Activated CD4-positive, CD25-positive, alpha-beta regulatory T cell treated with anti-CD3 and anti-CD28 coated beads, Interleukin-2, amount 50 U/mL, for 24 hours (primary cell): ENCODE measurements around the gene PRKCA.

Experiments used
- ATAC-seq, 2 donors: fragments of 150-1000 bp; cut with Tn5 transposase; one replicate each; pipeline ENCODE4 v1.10.0; 2021; ENCODE audit warnings: mild to moderate bottlenecking in 1 of 2, moderate library complexity in 1 of 2

The PRKCA gene

DNA sequence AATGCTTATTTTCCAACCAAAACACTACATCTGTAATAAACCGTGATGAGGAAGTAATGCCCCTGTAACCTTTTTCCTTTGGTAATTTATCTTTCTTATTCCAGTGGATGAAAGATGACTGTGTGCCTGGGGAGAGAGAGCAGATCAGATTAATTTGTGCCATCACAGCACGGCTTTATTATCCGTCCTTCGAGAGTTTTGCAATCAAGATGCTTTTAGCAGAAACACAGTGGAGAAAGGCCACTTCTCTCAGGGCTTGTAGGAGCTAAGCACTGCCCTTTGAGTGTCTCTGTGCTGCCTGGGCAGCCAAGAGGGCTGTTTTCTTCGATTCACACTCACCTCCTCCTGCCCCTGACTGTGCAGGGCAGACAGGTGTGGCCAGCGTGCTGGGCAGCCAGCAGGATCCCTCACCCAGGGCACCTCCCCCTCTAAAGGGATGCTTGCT, 190.2 kb downstream of the PRKCA start:
- ATAC-seq: no peak

DNA sequence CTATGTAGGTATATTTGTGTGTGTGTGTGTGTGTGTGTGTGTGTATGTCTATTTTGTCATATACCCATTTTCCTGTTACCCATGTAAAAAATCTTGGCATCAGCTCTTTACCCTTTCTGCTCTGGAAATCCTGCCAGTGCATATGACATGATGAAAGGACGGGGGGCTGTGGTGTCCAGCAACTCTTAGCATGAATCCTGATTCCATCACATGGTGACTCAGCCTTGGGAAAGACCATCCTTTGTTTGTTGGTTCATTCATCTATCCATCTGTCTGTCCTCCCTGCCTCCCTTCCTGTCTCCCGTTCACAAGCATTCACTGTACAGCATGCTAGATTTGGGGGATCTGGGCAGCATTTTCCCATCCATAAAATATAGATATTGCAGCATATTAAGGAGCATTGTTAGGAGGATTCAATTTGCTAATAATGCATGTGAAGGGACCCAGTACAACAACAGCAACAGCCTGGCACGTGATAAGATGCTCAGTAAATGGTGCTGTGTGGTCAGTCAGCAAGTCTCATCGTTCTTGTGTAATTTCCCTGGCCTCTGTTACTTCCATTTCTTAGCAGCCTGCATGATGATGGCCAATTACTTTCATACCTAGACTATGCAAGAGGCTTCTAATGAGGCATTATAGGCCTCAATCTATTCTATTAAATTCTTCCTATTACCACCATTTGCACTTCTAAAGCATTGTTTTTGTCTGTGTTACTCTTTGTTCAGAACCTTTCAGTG, 191.0 kb downstream of the PRKCA start:
- ATAC-seq: no peak

DNA sequence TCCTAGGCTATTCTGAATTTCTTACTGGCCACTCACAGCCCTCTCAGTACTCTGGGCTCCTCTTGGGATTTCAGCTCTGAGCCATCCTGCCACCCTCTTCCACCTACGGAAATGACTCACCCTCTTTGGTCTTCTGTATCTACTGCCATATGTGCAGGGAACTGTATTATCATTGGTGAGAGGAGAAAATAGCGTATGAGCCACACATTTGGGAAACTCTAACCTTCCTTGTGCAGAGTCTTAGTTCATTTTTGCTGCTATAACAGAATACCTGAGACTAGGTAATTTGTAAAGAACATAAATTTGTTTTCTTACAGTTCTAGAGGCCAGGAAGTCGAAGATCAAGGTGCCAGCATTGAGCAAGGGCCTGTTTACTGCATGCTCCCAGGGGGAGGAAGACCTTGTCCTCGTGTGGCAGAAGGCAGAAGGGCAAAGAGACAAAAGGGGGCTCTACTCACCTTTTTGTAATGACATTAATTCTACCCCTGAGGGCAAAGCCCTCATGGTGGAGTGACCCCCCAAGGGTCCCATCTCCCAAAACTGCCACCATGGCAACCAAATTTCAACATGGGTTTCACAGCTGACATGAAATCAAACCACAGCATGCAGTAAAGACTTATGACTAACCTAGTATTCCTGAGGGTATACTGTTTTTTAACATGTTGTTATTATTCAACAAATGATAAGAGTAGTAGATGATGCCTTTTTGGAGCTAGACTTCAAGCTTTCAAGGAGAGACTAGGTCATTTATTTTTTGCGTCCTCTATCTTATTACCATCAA, 191.8 kb downstream of the PRKCA start:
- peak; percentile 78 to 82 for ATAC-seq

DNA sequence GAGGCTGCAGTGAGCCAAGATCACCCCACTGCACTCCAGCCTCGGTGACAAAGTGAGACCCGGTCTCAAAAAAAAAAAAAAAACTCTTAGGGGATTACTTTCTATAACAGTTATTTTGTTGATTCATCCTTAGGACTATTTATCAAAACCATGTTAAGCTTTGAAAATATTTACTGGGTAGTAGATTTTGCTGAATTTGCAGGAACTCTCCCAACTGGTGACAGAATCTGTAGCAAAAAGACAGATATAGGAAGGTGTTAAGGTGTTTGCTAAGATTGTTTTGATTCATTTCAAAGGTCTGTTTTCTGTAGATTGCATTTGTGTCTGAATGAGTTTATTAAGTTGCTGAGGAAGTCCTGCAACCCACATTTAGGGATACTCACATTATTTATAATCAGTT, 192.6 kb downstream of the PRKCA start:
- ATAC-seq: no peak

DNA sequence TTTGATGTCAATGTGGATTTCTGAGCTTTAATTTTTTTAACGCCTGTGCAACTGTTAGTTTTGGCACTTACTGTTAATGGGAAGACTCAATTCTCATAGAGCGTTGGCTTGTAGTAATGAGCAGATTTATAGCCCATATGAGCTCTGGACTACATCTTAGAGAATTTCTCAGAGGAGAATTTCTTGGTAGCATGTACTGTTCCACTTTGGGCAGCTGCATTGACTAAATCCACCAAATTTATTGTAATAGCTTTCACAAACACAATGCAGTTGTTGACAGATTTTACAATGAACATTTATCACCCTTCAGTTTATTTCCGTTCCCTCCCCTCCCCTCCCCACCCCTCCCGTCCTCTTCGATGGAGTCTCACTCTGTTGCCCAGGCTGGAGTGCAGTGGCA, 193.9 kb downstream of the PRKCA start:
- no peak for ATAC-seq

DNA sequence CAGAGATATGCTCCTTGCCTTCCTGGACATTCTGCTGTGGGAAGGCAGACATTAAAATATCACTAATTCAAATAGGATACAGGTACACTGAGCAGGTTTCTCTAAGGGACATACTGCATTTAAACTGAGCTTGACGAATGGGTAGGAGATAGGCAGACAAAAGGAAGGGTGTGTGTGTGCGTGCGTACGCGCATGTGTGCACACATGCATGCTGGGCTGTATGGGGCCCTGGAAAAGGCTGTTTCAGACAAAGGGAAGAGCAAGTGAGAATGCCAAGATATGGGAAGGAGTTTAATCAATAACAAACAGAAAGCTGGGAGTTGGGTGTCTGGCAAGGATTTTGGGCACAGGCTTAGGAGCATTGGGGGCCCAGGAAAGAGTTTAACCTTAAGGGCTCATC, 196.2 kb downstream of the PRKCA start:
- no peak for ATAC-seq

DNA sequence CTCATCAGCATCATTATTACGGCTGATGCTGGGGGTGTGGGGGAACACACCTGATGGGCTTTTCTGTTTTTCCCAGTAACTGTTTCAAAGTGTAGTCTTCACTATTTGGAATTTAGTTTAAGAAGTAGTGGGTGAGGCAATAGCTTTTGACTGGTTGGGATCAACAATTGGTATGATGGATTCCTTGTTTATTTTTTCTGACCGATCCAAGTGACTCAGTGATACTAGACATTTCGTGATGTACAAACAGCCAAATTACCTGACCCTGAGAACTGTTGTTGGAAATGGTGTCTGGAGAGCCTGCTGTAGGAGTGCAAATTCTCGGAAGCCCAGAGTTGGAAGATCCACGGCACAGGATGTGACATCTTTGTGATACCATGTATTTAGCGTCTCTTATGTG, 204.2 kb downstream of the PRKCA start:
- ATAC-seq: no peak

DNA sequence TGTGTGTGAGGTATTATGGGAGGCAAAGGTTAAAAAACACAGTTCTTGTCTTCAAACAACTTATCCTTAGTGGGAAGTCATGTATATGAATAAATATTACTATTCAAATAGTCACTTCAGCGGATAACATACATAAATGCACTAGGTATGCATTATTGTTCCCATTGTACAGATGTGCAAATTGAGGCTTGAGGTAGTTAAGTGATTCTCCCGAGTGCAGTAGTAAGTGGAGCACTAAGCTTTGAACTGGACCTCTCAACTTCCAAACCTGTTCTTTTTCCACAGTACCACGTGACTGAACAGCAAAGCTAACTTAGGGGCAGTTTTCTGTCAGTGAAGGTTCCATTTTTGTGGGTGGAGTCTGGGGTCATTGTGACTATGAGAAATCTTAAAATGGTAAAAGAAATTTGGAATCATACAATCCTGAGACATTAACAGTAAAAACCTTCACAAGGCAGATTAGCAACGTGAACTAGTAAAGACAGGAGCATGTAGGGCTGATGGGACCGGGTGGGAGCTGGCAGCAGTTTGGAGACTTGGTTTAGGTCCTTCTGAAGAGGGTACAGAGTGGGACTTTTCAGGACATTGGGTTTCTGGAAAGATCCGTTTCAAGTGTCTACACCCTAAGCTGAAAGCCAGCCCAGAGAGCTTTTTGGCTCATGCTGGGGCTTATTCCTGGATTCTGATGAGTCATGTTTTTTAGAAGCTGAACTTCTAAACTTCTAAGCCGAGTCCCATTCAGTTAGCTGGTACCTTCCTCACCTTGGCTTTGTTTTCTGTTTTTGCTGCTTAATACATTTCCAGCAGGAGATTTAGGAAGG, 204.9 kb downstream of the PRKCA start:
- no peak for ATAC-seq

DNA sequence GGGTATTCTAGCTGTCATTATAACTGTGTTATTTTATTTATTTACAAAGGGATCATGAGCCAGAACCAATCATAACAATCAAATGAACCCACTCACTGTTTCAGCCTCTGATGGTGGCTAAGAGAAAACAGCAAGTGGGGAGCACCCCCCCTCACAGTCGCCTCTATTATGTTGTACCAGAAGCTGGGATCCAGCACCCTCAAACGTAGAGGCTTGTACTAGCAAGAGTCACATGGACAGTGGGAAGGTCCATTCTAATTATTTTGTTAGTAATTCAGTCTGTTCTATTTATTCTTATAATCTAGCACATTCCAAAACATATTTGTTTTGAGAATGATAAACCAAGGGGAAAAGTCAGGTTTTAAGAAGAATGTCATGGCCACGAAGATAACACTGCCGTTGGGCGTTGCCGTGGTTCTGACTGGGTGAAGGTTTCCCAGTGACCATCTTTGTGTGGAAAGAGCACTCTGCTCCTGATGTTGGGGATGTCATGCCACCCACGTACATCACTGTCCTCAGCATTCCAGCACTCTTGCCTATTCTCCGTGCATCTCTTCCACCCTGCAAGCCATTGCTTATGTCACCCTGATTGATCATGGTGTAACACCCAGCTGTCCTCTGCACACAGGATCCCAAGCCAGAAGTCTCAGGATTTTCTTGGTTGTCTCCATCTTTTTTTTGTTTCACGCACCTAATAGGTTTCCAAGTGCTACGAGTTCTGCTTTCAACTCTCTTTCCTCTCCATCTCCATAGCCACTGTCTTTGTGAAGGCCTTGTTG, 205.8 kb downstream of the PRKCA start:
- ATAC-seq: no peak

DNA sequence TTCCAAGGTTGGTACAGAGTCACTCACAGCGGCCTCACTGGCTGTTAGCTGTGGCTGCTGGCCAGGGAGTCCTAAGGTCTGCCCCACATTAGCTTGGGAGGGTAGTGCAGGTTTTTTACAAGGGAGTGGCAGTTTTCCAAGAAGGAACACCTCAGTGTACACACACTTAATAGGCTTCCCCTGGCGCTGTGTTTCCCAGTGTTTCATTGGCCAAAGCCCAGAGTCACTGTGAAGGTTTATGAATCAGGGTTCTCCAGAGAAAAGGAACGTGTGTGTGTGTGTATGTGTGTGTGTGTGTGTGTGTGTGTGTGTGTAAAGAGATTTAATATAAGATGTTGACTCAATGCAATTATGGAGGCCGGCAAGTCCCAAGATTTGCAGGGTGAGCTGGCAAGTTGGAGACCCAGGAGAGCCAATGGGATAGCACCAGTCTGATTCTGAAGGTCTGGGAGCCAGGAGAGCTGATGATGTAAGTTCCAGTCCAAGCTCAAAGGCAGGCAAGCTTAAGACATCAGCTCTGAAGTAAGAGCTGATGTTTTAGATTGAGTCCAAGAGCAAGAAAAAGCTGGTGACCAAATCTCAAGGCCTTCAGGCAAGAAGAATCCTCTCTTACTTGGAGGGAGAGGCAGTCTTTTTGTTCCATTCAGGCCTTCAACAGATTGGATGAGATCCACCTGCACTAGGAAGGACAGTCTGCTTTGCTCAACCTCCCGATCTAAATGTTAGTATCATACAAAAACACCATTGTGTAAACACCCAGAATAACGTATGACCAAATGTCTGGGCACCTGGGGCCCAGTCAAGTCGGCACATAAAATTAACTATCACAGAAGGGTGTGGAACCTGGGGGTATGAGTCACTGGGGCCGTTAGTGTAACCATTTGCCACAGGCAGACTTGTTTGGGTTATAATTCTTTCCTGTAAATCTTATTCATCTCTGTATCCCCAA, 206.8 kb downstream of the PRKCA start:
- peak; percentile 83 to 84 for ATAC-seq

DNA sequence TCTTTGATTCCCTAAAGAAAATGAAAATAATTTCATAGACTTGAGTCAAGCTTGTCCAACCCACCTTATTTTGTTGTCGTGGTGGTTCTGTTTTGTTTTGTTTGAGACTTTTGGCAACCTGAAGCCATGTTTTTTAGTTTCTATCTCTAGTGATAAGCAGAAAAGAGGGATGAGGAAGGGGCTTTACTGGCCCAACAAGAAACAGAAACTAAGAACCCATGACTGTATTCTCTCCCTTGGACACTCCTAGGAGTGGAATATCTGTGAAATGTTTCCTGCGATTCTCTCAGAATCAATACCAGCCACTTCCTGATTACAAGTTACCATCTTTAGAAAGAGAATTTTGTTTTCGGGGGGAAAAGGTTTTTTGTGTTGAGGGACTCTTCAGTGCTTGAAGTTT, 207.5 kb downstream of the PRKCA start:
- no peak for ATAC-seq

DNA sequence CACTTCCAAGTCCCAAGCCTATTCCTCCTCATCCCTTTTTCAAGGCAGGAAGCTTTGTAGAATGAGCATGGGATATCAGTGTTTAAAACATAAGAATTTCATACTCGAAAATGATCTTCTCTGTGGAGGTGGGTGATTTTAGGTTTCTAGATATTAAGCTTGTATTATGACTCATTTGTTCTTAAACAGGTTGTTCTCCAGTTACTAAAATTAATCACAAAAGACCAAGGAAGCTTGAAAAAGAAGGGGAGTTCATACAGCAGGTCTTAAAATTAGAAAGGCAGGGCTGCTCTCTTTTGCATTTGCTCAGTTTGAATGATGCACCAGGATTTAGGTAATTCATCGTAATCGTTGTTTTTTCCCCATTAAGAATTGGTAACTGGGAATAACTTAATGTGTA, 208.7 kb downstream of the PRKCA start:
- peak in 1 of 2 donors; percentile 17 for ATAC-seq

DNA sequence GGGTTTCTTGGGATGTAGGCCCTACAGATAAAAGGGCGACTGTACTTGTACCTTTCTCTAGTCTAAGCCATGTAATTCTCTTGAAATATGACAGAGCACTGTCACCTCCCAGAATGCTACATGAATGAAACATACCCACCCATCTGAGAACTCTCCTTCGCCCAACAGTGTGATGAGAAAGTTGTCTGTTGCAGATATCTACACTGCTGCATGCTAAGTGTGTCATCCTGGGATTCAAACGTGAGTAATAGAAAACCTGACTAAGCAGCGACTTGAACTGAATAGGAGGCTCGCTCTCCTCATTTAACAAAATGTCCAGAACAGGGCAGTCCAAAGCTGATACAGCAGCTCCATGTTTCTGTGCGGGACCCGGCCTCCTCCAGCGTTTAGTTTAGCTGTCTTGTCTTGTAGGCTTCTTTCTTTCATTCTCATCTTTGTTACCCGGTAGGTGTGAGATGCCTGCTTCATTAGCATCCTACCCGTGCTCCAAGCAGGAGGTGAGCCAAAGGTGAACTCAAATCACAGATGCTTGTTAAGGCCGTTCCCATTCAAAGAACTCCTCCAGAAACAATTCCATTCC, 211.9 kb downstream of the PRKCA start:
- ATAC-seq: peak; percentile 67 to 78

DNA sequence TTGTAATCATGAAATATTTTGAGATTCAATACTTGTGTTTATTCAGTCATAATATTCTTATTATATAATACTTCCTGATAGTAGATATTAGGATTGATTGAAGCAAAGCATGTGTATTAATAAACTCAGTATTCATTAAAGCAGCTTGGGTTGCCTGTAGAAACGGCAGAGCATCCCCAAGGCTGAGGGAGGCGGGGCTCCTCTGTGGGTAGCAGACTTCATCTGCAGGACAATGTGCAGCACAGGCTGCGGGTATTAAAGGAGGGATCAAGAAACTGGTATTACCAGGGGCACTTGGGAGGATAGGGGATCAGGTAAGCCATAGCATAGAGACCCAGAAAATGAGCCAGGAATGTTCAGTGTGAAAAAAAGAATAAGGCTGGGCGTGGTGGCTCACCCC, 213.6 kb downstream of the PRKCA start:
- no peak for ATAC-seq

DNA sequence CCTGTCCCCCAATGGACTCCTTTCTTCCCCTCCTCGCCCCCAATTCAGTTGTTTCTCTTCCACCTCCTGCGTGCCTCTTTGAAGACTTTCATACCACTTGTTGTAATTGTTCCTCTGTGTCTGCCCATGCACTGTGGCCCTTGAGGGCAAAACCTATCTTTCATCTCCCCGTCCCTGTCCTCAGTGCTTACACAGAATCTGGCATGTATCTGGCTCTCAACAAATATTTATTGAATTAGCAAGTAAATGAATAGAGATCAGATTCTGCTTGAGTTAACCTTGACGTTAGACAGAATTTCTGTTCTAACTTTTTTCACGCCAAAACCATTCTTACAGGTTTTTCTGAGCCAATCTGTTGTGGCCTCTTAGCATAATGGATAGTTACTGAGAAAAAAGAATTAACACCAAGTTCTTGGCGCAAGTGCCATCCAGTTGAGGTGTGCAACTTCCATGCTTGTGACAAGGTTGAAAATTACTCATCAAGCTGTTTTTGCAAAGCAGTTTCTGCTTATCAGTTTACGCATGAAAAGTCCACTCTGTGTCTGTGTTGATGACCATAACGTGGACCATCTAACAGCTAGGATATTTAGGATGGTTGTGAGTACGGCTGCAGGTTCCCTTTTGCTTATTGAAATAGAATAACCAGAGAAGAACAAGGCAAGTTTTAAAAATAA, 215.1 kb downstream of the PRKCA start:
- ATAC-seq: no peak

DNA sequence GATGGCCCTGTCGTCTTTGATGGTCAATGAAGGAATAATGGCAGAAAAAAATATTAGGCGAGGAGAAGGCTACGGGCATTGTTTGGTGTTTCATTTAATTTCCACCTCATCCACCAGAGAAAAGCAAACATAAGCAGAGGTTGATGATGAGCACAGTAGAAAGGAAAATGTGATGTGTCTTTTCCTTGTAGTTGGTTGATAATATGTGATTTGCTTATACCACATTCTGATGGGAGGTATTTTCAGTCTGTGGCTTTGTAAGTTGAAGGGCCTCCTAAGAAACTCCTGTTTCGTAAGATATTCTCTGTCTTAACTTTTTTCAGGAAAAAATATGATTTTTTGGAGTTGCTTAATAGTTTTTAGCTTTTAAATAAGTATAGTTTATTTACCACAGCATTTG, 215.7 kb downstream of the PRKCA start:
- no peak for ATAC-seq

DNA sequence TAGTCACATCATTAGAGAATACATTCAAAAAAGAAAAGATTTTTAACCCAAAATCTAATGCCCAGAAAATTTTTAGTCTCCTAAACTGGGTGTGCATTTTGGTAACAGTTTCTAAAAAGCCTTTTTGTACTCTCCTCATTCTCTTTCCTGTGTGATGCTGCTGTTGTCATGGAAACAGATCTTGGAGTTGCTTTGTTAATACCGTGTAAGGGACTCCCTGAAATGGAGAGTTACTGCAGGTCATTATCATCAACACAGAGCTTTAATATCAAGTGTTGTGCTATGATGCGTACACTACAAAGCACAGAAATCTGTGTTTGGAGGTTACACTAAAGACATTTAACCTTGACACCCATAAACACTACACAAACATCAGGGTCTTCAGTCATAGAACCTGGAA, 216.3 kb downstream of the PRKCA start:
- ATAC-seq: no peak

DNA sequence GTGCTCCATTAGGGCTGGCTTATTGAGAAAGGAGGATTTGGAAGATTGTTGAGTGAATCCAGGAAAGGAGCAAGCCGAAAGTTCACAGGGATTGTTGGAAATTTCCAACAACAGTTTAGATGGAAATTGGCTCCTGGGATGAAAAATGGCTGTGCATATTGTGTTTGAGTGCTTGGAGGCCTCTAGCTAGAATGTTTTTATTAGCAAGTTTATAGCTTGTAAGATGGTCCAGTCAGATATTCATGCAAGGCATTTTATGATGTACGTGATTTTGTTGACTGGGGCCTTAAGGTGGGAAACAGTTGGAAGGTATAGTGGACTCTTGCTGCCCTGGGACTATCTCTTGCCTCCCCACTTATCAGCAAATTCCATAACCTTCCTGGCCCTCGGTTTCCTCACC, 216.7 kb downstream of the PRKCA start:
- ATAC-seq: no peak

DNA sequence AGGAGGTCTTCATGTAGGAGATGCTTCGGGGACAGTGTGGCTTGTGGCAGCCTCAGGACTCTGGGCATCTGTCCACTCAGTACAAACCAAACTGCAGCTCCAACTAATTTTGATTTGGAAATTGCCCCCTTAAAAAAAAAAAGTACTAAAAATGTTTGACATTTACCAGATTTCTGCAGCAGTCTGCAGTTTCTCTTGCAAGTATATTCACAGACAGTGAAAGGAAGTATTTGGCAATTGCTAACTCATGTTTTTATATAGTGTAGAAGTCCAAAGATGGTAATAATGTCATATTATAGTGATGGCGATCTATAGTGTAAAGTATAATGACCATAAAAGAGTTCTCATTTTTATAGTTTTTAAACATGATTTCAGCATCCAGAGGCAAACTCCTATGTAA, 218.6 kb downstream of the PRKCA start:
- ATAC-seq: no peak

DNA sequence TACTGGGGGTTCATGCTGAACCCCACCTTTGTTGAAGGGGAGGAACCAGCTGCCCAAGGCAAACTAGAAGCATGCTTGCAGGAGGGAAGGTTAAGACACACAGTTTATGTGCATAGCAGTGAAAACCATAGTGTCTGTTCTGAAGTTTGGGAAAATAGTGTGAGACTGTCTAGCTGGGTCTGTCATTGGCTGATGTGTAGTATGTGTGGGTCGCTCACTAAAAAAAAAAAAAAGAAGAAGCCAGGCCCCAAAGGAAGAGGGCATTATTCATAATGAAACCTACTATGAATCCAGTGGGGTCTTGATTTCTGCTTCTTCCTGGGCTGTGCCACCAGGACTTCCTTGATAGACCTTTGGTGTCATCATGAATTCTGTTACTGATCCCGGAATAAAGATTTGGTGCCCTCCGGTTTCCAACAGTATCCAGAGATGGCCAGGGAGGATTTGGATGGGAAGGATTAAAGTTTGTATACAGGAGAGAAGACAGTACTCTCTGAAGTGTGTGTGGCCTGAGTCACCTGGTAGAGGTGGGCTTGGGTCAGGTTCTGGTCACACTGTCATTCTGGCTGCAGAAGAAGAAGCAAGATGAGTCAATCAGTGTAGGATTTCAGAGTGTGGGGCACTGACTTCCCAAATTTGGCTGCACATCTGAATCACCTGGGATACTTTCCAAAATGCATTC, 220.3 kb downstream of the PRKCA start:
- ATAC-seq: no peak
